Fibroblast of upper back skin (primary cell): ENCODE measurements around the gene PLA2G4A.
A peak's percentile ranks its signal among the peaks of the same experiment; 100 is the strongest.

Source experiments
- DNase-seq: peaks from one replicate; pipeline ENCODE4 v3.0.0-alpha.2; 2013

Gene PLA2G4A

GRCh38 chr1:186923486-186923885 lies 94.7 kb downstream of the PLA2G4A start:
- no peak for DNase-seq

- DNase-seq: no peak
Measured at GRCh38 chr1:186925881-186926669, 97.3 kb downstream of the PLA2G4A start.

- no peak for DNase-seq
Measured at GRCh38 chr1:186927884-186928283, 99.1 kb downstream of the PLA2G4A start.

GRCh38 chr1:186930238-186930637 lies 101.5 kb downstream of the PLA2G4A start:
- DNase-seq: peak; percentile 50

- DNase-seq: no peak
Measured at GRCh38 chr1:186937016-186937670, 108.4 kb downstream of the PLA2G4A start.

- no peak for DNase-seq
Measured at GRCh38 chr1:186943891-186944686, 115.3 kb downstream of the PLA2G4A start.

- no peak for DNase-seq
Measured at GRCh38 chr1:186945146-186945545, 116.4 kb downstream of the PLA2G4A start.

- peak; percentile 8 for DNase-seq
Measured at GRCh38 chr1:186948535-186948934, 119.8 kb downstream of the PLA2G4A start.

- no peak for DNase-seq
Measured at GRCh38 chr1:186949173-186949572, 120.4 kb downstream of the PLA2G4A start.

- peak; percentile 56 for DNase-seq
Measured at GRCh38 chr1:186950547-186950946, 121.8 kb downstream of the PLA2G4A start.

- DNase-seq: no peak
Measured at GRCh38 chr1:186953876-186954275, 125.1 kb downstream of the PLA2G4A start.

GRCh38 chr1:186957314-186957713 lies 128.6 kb downstream of the PLA2G4A start:
- peak; percentile 64 for DNase-seq

- DNase-seq: peak; percentile 65
Measured at GRCh38 chr1:186958520-186958919, 129.8 kb downstream of the PLA2G4A start.

GRCh38 chr1:186960861-186961260 lies 132.1 kb downstream of the PLA2G4A start:
- no peak for DNase-seq

GRCh38 chr1:186965847-186966246 lies 137.1 kb downstream of the PLA2G4A start:
- no peak for DNase-seq

GRCh38 chr1:186966456-186966855 lies 137.7 kb downstream of the PLA2G4A start:
- DNase-seq: no peak

GRCh38 chr1:186967656-186968394 lies 139.1 kb downstream of the PLA2G4A start:
- DNase-seq: peak; percentile 76

GRCh38 chr1:186974774-186975181 lies 146.0 kb downstream of the PLA2G4A start:
- DNase-seq: peak; percentile 96

- no peak for DNase-seq
Measured at GRCh38 chr1:186975220-186975619, 146.5 kb downstream of the PLA2G4A start.

- no peak for DNase-seq
Measured at GRCh38 chr1:186976700-186977099, 148.0 kb downstream of the PLA2G4A start.

- no peak for DNase-seq
Measured at GRCh38 chr1:186977266-186977957, 148.7 kb downstream of the PLA2G4A start.
